CD4-positive, alpha-beta T cell (primary cell): ENCODE measurements around the gene KIAA0825. TPM values are rescaled to one million over a fixed set of nuclear protein-coding genes. Genes with fewer than 3 reads are reported as not detected.
"Not testable (repeated sequence)": the region's sequence is repeated elsewhere in the genome, so short reads cannot be mapped to it uniquely, and the experiment has no call there.

Experiments
- ATAC-seq: fragments of 200-7000 bp; cut with Tn5 transposase; one replicate; pipeline ENCODE4 v1.10.0; 2022; ENCODE audit warnings: mild to moderate bottlenecking; ENCODE audit not compliant: poor library complexity
- CTCF ChIA-PET: fragments of 350-600 bp; sonication (Branson Sonifier 250); formaldehyde crosslinking; loops from one replicate; lab custom pipeline; 2021; ENCODE audit warnings: antibody characterized with exemption, inconsistent platforms; lab: Charles Lee
- POLR2A ChIA-PET: fragments of 350-600 bp; sonication (Branson Sonifier 250); formaldehyde crosslinking; loops from one replicate; lab custom pipeline; 2021; ENCODE audit warnings: antibody characterized with exemption, inconsistent platforms; lab: Charles Lee
- DNase-seq, 14 experiments: peaks; one replicate each; pipeline ENCODE4 v3.0.0-alpha.2; 2013 to 2020; ENCODE audit warnings: mixed read lengths in 2 of 14
- H3K27ac ChIP-seq, 2 donors: one replicate each; pipeline versions ENCODE4 v1.5.1 to v1.7.0; 2013; ENCODE audit warnings: low read length in 2 of 2, low read depth in 1 of 2, mild to moderate bottlenecking in 1 of 2
- H3K27me3 ChIP-seq, 2 experiments: 1 replicate in 1 of 2; 2 replicates in 1 of 2; pipeline versions ENCODE4 v1.6.1 to v1.7.0; 2013; ENCODE audit warnings: low read length in 2 of 2, control low read depth in 1 of 2, mild to moderate bottlenecking in 1 of 2, moderate library complexity in 1 of 2; ENCODE audit not compliant: insufficient read depth in 2 of 2, control insufficient read depth in 1 of 2
- H3K36me3 ChIP-seq: one replicate; pipeline ENCODE4 v1.6.1; 2013; ENCODE audit warnings: low read length, control low read depth; ENCODE audit not compliant: insufficient read depth
- H3K4me1 ChIP-seq: one replicate; pipeline ENCODE4 v1.6.1; 2013; ENCODE audit warnings: low read length, control low read depth; ENCODE audit not compliant: insufficient read depth
- H3K4me3 ChIP-seq: one replicate; pipeline ENCODE4 v1.5.1; 2013; ENCODE audit warnings: mild to moderate bottlenecking, low read length, moderate library complexity
- H3K9me3 ChIP-seq, 2 experiments: 1 replicate in 1 of 2; 2 replicates in 1 of 2; pipeline versions ENCODE4 v1.6.1 to v1.7.0; 2013; ENCODE audit warnings: low read length in 2 of 2, mild to moderate bottlenecking in 2 of 2, control low read depth in 1 of 2, moderate library complexity in 1 of 2; ENCODE audit not compliant: control insufficient read depth in 1 of 2, insufficient read depth in 1 of 2
- H3K27ac Mint-ChIP-seq: one replicate; pipeline ENCODE4 v1.8.0; 2020; ENCODE audit warnings: mixed read lengths
- H3K27me3 Mint-ChIP-seq: one replicate; pipeline ENCODE4 v1.8.0; 2021; ENCODE audit warnings: mixed read lengths
- H3K36me3 Mint-ChIP-seq: one replicate; pipeline ENCODE4 v1.8.0; 2021; ENCODE audit warnings: low read depth, mixed read lengths
- H3K4me1 Mint-ChIP-seq: one replicate; pipeline ENCODE4 v1.8.0; 2021; ENCODE audit warnings: low read depth, mixed read lengths
- H3K4me3 Mint-ChIP-seq: one replicate; pipeline ENCODE4 v1.8.0; 2020; ENCODE audit warnings: mild to moderate bottlenecking, mixed read lengths
- H3K9me3 Mint-ChIP-seq: one replicate; pipeline ENCODE4 v1.8.0; 2020; ENCODE audit warnings: mixed read lengths
- CTCF ChIP-seq: fragments of 200-600 bp; IDR thresholded peaks from one replicate; pipeline ENCODE4 v1.8.0; 2022; ENCODE audit warnings: antibody characterized with exemption, mild to moderate bottlenecking
- intact Hi-C, 2 experiments: fragments of 100-400 bp; cut with DNase I in 1 of 2; cut with micrococcal nuclease in 1 of 2; formaldehyde crosslinking; loops; one replicate each; pipeline versions ENCODE4 v1.15.1 to v1.9.0; 2023 to 2025; cut with DNase I, micrococcal nuclease
- total RNA-seq, 174 experiments: library from RNA in 2 of 174; stranded (reverse) in 2 of 174; gene quantifications; one replicate each; pipeline ENCODE4 v1.2.3 and lab custom pipeline; 2021 to 2026

Gene KIAA0825
- total RNA-seq, 2 experiments from 2014 or later: 1.5 to 1.6 TPM

GRCh38 chr5:94359880-94360279 lies 258.5 kb downstream of the KIAA0825 start:
- Mint-ChIP-seq H3K36me3 (no peaks in the 10 kb centered on the region), H3K9me3 (no peaks in the 10 kb centered on the region), H3K27ac (no peak overlapping the region), H3K27me3 (no peaks in the 10 kb centered on the region), H3K4me1 (no peaks in the 10 kb centered on the region), H3K4me3 (no peak overlapping the region)
- Histone ChIP-seq H3K27ac (no peak overlapping the region), H3K9me3 (no peaks in the 10 kb centered on the region), H3K36me3 (no peaks in the 10 kb centered on the region), H3K4me1 (no peaks in the 10 kb centered on the region), H3K27me3 (no peaks in the 10 kb centered on the region), H3K4me3 (no peak overlapping the region)
- TF ChIP-seq CTCF: no peak
- DNase-seq (no peak), ATAC-seq (no peak)
- CTCF ChIA-PET: no interaction called here
- POLR2A ChIA-PET: no interaction called here
- intact Hi-C loops: no loop called here

GRCh38 chr5:94355811-94356210 lies 262.6 kb downstream of the KIAA0825 start:
- DNase-seq (no peak), ATAC-seq (no peak)
- H3K4me3 ChIP-seq: no peak overlapping the region
- TF ChIP-seq CTCF: no peak
- Mint-ChIP-seq H3K36me3 (no peaks in the 10 kb centered on the region), H3K4me3 (no peak overlapping the region), H3K4me1 (no peaks in the 10 kb centered on the region), H3K9me3 (peaks cover 6% of the 10 kb centered on the region), H3K27me3 (no peaks in the 10 kb centered on the region), H3K27ac (no peak overlapping the region)
- no peaks in the 10 kb centered on the region for H3K9me3 ChIP-seq
- POLR2A ChIA-PET: no interaction called here
- intact Hi-C loops: no loop called here
- no peak overlapping the region for H3K27ac ChIP-seq
- no peaks in the 10 kb centered on the region for H3K36me3 ChIP-seq
- H3K27me3 ChIP-seq: no peaks in the 10 kb centered on the region
- H3K4me1 ChIP-seq: no peaks in the 10 kb centered on the region
- CTCF ChIA-PET: no interaction called here

GRCh38 chr5:94354837-94355485 lies 263.4 kb downstream of the KIAA0825 start:
- H3K4me1 ChIP-seq, H3K4me3 ChIP-seq, POLR2A ChIA-PET, H3K27me3 Mint-ChIP-seq, H3K27me3 ChIP-seq, ATAC-seq, H3K36me3 Mint-ChIP-seq, intact Hi-C loops, H3K4me1 Mint-ChIP-seq, DNase-seq, H3K9me3 ChIP-seq, H3K27ac ChIP-seq, H3K36me3 ChIP-seq, H3K4me3 Mint-ChIP-seq, H3K9me3 Mint-ChIP-seq, H3K27ac Mint-ChIP-seq: not testable (repeated sequence)
- CTCF ChIA-PET: interaction anchor here (0.7 kb wide), 1 partner anchor 456 kb away, joined by 3 read pairs; no protein-coding TSS in a partner anchor

GRCh38 chr5:94353605-94354004 lies 264.8 kb downstream of the KIAA0825 start:
- ATAC-seq (no peak), DNase-seq (no peak)
- no peak overlapping the region for H3K4me3 ChIP-seq
- Mint-ChIP-seq H3K4me1 (no peaks in the 10 kb centered on the region), H3K27me3 (no peaks in the 10 kb centered on the region), H3K27ac (no peak overlapping the region), H3K36me3 (no peaks in the 10 kb centered on the region), H3K9me3 (peaks cover 6% of the 10 kb centered on the region), H3K4me3 (no peak overlapping the region)
- no peak overlapping the region for H3K27ac ChIP-seq
- H3K27me3 ChIP-seq: no peaks in the 10 kb centered on the region
- intact Hi-C loops: no loop called here
- H3K36me3 ChIP-seq: no peaks in the 10 kb centered on the region
- no peaks in the 10 kb centered on the region for H3K9me3 ChIP-seq
- CTCF ChIA-PET: no interaction called here
- TF ChIP-seq CTCF: no peak
- H3K4me1 ChIP-seq: no peaks in the 10 kb centered on the region
- POLR2A ChIA-PET: no interaction called here
